GM21786 (cell line): ENCODE data around the gene MMS19.
"Not testable (repeated sequence)": the region's sequence is repeated elsewhere in the genome, so short reads cannot be mapped to it uniquely, and the experiment has no call there.

Experiments
- ATAC-seq: cut with Tn5 transposase; IDR thresholded peaks from one replicate; pipeline ENCODE4 v1.9.1; 2021; ENCODE audit not compliant: unreplicated experiment

Gene MMS19

GRCh38 chr10:97434055-97434454 is 64.2 kb downstream of the MMS19 start:
- no peak for ATAC-seq

- ATAC-seq: no peak
Measured at GRCh38 chr10:97428572-97428981, 69.6 kb downstream of the MMS19 start.

- ATAC-seq: no peak
Measured at GRCh38 chr10:97427571-97428179, 70.5 kb downstream of the MMS19 start.

GRCh38 chr10:97426776-97427570 is 71.2 kb downstream of the MMS19 start:
- no peak for ATAC-seq

GRCh38 chr10:97425964-97426775 is 72.1 kb downstream of the MMS19 start, which contains the start of gene PGAM1:
Gene PGAM1, plus strand, starts transcription at chr10:97426191. Its CDS starts 117 bp downstream, at chr10:97426308.
- ATAC-seq: peak; percentile 80

- ATAC-seq: not testable (repeated sequence)
Measured at GRCh38 chr10:97423757-97424098, 74.5 kb downstream of the MMS19 start.

- ATAC-seq: no peak
Measured at GRCh38 chr10:97416565-97416964, 81.7 kb downstream of the MMS19 start.

- peak; percentile 48 for ATAC-seq
Measured at GRCh38 chr10:97412891-97413304, 85.3 kb downstream of the MMS19 start.

- ATAC-seq: no peak
Measured at GRCh38 chr10:97411406-97411805, 86.8 kb downstream of the MMS19 start.

GRCh38 chr10:97408496-97408992 is 89.7 kb downstream of the MMS19 start:
- ATAC-seq: no peak
